Measurements from ENCODE around the gene NUP210.
"Not testable (repeated sequence)": the region's sequence is repeated elsewhere in the genome, so short reads cannot be mapped to it uniquely, and the experiment has no call there.

Gene NUP210

GRCh38 chr3:13429631-13430291 is 9.6 kb upstream of the NUP210 start:
- no peak for DNase-seq

GRCh38 chr3:13428678-13429077 is 8.6 kb upstream of the NUP210 start:
- not testable (repeated sequence) for DNase-seq

- no peak for DNase-seq
These were observed 7.8 kb upstream of the NUP210 start for GRCh38 chr3:13427662-13428603.

- no peak for DNase-seq
These were observed 6.5 kb upstream of the NUP210 start for GRCh38 chr3:13426591-13426990.

GRCh38 chr3:13425689-13426088 is 5.6 kb upstream of the NUP210 start:
- no peak for DNase-seq

GRCh38 chr3:13424865-13425617 is 4.9 kb upstream of the NUP210 start:
- DNase-seq: no peak

- DNase-seq: no peak
These were observed 4.2 kb upstream of the NUP210 start for GRCh38 chr3:13424141-13424844.

GRCh38 chr3:13420831-13421765 is 976 bp upstream of the NUP210 start:
- peak; percentile 87 for DNase-seq

- DNase-seq: peak; percentile 51
These were observed 547 bp downstream of the NUP210 start for GRCh38 chr3:13419505-13420044.

GRCh38 chr3:13417166-13417947 is 2.8 kb downstream of the NUP210 start:
- DNase-seq: no peak

GRCh38 chr3:13415997-13416793 is 3.9 kb downstream of the NUP210 start:
- DNase-seq: peak; percentile 52

- no peak for DNase-seq
These were observed 4.7 kb downstream of the NUP210 start for GRCh38 chr3:13415236-13415986.

- DNase-seq: peak; percentile 87
These were observed 5.9 kb downstream of the NUP210 start for GRCh38 chr3:13414040-13414729.

- no peak for DNase-seq
These were observed 8.8 kb downstream of the NUP210 start for GRCh38 chr3:13411186-13411860.

GRCh38 chr3:13408890-13409289 is 11.2 kb downstream of the NUP210 start:
- DNase-seq: no peak

- DNase-seq: no peak
These were observed 12.2 kb downstream of the NUP210 start for GRCh38 chr3:13407926-13408325.

GRCh38 chr3:13407475-13407874 is 12.6 kb downstream of the NUP210 start:
- DNase-seq: no peak

- DNase-seq: no peak
These were observed 13.9 kb downstream of the NUP210 start for GRCh38 chr3:13406190-13406589.
